GM23338 (cell line): ENCODE data around the gene TRIM14. TPM values are rescaled to one million over a fixed set of nuclear protein-coding genes. Genes with fewer than 3 reads are reported as not detected.

Experiments
- ATAC-seq: fragments of 200-7000 bp; cut with Tn5 transposase; 3 replicates; pipeline ENCODE4 v1.9.1; 2020
- DNase-seq: peaks from one replicate; pipeline ENCODE4 v3.0.0-alpha.2; 2015; ENCODE audit warnings: low spot score
- H2AFZ ChIP-seq: fragments of 200-600 bp; sonication (generic); 2 replicates; pipeline ENCODE4 v1.8.0; 2016; ENCODE audit warnings: antibody characterized with exemption, mild to moderate bottlenecking, moderate library complexity
- H3F3A ChIP-seq: fragments of 200-600 bp; sonication (generic); replicated peaks from 2 replicates; pipeline ENCODE4 v1.8.0; 2017; ENCODE audit warnings: antibody characterized with exemption, mixed run types, low read depth
- H3K27ac ChIP-seq: fragments of 200-600 bp; sonication (generic); 2 replicates; pipeline ENCODE4 v1.6.1; 2016; ENCODE audit warnings: low read depth
- H3K27me3 ChIP-seq: fragments of 200-600 bp; sonication (generic); 2 replicates; pipeline ENCODE4 v1.8.0; 2016; ENCODE audit warnings: mild to moderate bottlenecking, mixed run types, moderate library complexity; ENCODE audit not compliant: insufficient read depth
- H3K36me3 ChIP-seq: fragments of 200-600 bp; sonication (generic); 2 replicates; pipeline ENCODE4 v1.8.0; 2016; ENCODE audit warnings: mild to moderate bottlenecking; ENCODE audit not compliant: insufficient read depth
- H3K4me1 ChIP-seq: fragments of 200-600 bp; sonication (generic); 2 replicates; pipeline ENCODE4 v1.8.0; 2016; ENCODE audit warnings: mild to moderate bottlenecking, moderate library complexity; ENCODE audit not compliant: insufficient read depth
- H3K4me2 ChIP-seq: fragments of 200-600 bp; sonication (generic); 2 replicates; pipeline ENCODE4 v1.7.1; 2017; ENCODE audit warnings: mixed run types
- H3K4me3 ChIP-seq: fragments of 200-600 bp; sonication (generic); 2 replicates; pipeline ENCODE4 v1.6.1; 2016; ENCODE audit warnings: mixed run types
- H3K79me2 ChIP-seq: fragments of 200-600 bp; sonication (generic); replicated peaks from 2 replicates; pipeline ENCODE4 v1.8.0; 2017; ENCODE audit warnings: mild to moderate bottlenecking; ENCODE audit not compliant: insufficient read depth
- H3K9me2 ChIP-seq: fragments of 200-600 bp; sonication (generic); 2 replicates; pipeline ENCODE4 v1.8.0; 2017; ENCODE audit not compliant: insufficient read depth
- H4K20me1 ChIP-seq: fragments of 200-600 bp; sonication (generic); replicated peaks from 2 replicates; pipeline ENCODE4 v1.8.0; 2017; ENCODE audit warnings: mild to moderate bottlenecking; ENCODE audit not compliant: insufficient read depth
- H3K27ac Mint-ChIP-seq: 2 replicates; pipeline ENCODE4 v1.8.0; 2020; ENCODE audit warnings: inconsistent platforms, mild to moderate bottlenecking, moderate library complexity, mixed read lengths
- H3K27me3 Mint-ChIP-seq: 3 replicates; pipeline ENCODE4 v1.8.0; 2022; ENCODE audit warnings: low read depth, mild to moderate bottlenecking, moderate library complexity, mixed read lengths, inconsistent platforms; ENCODE audit not compliant: insufficient read depth, poor library complexity
- H3K36me3 Mint-ChIP-seq: 3 replicates; pipeline ENCODE4 v1.8.0; 2021; ENCODE audit warnings: low read depth, mild to moderate bottlenecking, inconsistent platforms, moderate library complexity, mixed read lengths
- H3K4me1 Mint-ChIP-seq: 3 replicates; pipeline ENCODE4 v1.8.0; 2020; ENCODE audit warnings: mild to moderate bottlenecking, inconsistent platforms, mixed read lengths
- H3K4me3 Mint-ChIP-seq: 3 replicates; pipeline ENCODE4 v1.8.0; 2021; ENCODE audit warnings: moderate library complexity, mild to moderate bottlenecking, inconsistent platforms, mixed read lengths
- H3K9me3 Mint-ChIP-seq: 3 replicates; pipeline ENCODE4 v1.8.0; 2020; ENCODE audit warnings: moderate library complexity, mild to moderate bottlenecking, inconsistent platforms, mixed read lengths
- CREB1 ChIP-seq: fragments of 250-450 bp; sonication (Bioruptor Pico); IDR thresholded peaks from 2 replicates; pipeline ENCODE4 v1.5.0; 2020; ENCODE audit warnings: low read depth, mild to moderate bottlenecking, moderate library complexity
- EZH2 ChIP-seq: fragments of 200-600 bp; sonication (generic); IDR thresholded peaks from one replicate; pipeline ENCODE4 v1.8.0; 2017; ENCODE audit warnings: antibody characterized with exemption, mild to moderate bottlenecking, low read depth; ENCODE audit not compliant: unreplicated experiment
- EZH2phosphoT487 ChIP-seq: fragments of 200-600 bp; sonication (generic); IDR thresholded peaks from one replicate; pipeline ENCODE4 v1.8.1; 2018; ENCODE audit warnings: antibody characterized with exemption; ENCODE audit not compliant: unreplicated experiment
- JUNB ChIP-seq: IDR thresholded peaks from one replicate; pipeline ENCODE4 v1.6.1; 2016; ENCODE audit warnings: antibody characterized with exemption; ENCODE audit not compliant: unreplicated experiment
- NANOG ChIP-seq: IDR thresholded peaks from 2 replicates; pipeline ENCODE4 v1.6.1; 2016; ENCODE audit warnings: antibody characterized with exemption, borderline replicate concordance
- POLR2AphosphoS5 ChIP-seq: IDR thresholded peaks from 2 replicates; pipeline ENCODE4 v1.6.1; 2016; ENCODE audit warnings: antibody characterized with exemption, low read depth
- STAT1 ChIP-seq: IDR thresholded peaks from one replicate; pipeline ENCODE4 v1.6.1; 2016; ENCODE audit warnings: antibody characterized with exemption; ENCODE audit not compliant: unreplicated experiment
- ZNF114 ChIP-seq: fragments of 250-450 bp; sonication (Bioruptor Pico); IDR thresholded peaks from 2 replicates; pipeline ENCODE4 v1.5.0; 2020; ENCODE audit warnings: mild to moderate bottlenecking, moderate library complexity
- ZNF331 ChIP-seq: fragments of 250-450 bp; sonication (Bioruptor Pico); IDR thresholded peaks from 2 replicates; pipeline ENCODE4 v1.5.0; 2020; ENCODE audit warnings: low read depth, mild to moderate bottlenecking, moderate library complexity
- polyA plus RNA-seq: library from polyadenylated mRNA; unstranded; fragments of >200 nt; fragmentation: Nextera tagmentation; extraction: Ambion mirVana; gene quantifications from 2 replicates; pipeline ENCODE4 v1.2.1, GENCODE V29; 2016
- total RNA-seq: library from RNA; depleted of rRNA; stranded (reverse); fragments of >200 nt; shearing (Covaris generic); gene quantifications from 2 replicates; pipeline ENCODE4 v1.2.3, GENCODE V29; 2014
- TF ChIP-seq, protein P1 (sequence below), 2 experiments: fragments of 200-600 bp in 1 of 2; sonication (generic) in 1 of 2; conservative IDR thresholded peaks; 2 replicates each; pipeline versions ENCODE4 v1.5.1 to v1.6.1; 2016 to 2017; ENCODE audit warnings: antibody characterized with exemption in 2 of 2, low read depth in 2 of 2, mild to moderate bottlenecking in 2 of 2, moderate library complexity in 1 of 2
- TF ChIP-seq, protein P2 (sequence below): fragments of 250-450 bp; sonication (Bioruptor Pico); IDR thresholded peaks from 2 replicates; pipeline ENCODE4 v1.5.0; 2020; ENCODE audit warnings: mild to moderate bottlenecking, moderate library complexity
- TF ChIP-seq, protein P3 (sequence below): IDR thresholded peaks from 2 replicates; pipeline ENCODE4 v1.6.1; 2016; ENCODE audit warnings: antibody characterized with exemption
- TF ChIP-seq, protein P4 (sequence below): IDR thresholded peaks from one replicate; pipeline ENCODE4 v1.6.1; 2018; ENCODE audit warnings: antibody characterized with exemption; ENCODE audit not compliant: unreplicated experiment

Gene TRIM14
- total and polyA plus RNA-seq, 2 experiments from 2014 or later, result 17.2 to 25.3 TPM

DNA sequence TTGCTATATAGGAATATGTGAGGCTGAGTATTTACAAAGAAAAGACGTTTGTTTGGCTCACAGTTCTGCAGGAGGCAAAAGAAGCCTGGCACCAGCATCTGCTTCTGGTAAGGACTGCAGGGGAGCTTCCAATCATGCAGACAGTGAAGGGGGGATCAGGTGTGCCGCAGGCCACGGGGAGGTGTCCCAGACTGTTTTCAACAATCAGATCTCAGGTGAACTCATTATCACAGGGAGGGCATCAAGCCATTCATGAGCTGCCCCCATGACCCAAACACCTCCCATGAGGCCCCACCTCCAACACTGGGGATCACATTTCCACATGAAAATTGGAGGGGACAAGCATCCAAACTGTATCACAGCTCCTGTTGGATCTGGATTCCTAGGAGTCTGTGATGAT, 30.4 kb upstream of the TRIM14 start:
- H3K9me3 Mint-ChIP-seq, result no peaks in the 10 kb centered on the region
- ATAC-seq, result no peak
- Histone ChIP-seq H3K27me3 (no peaks in the 10 kb centered on the region), H3K79me2 (no peaks in the 10 kb centered on the region), H3K4me1 (no peaks in the 10 kb centered on the region), H2AFZ (no peak overlapping the region), H3K4me2 (no peak overlapping the region), H3K4me3 (no peak overlapping the region), H4K20me1 (no peaks in the 10 kb centered on the region), H3K36me3 (no peaks in the 10 kb centered on the region), H3K27ac (no peak overlapping the region), H3K9me2 (no peaks in the 10 kb centered on the region), H3F3A (no peaks in the 10 kb centered on the region; the same call in 1 of the 2 replicates)
- peaks cover 6% of the 10 kb centered on the region; the same call in 2 of the 3 replicates for H3K4me1 Mint-ChIP-seq
- peaks cover 5% of the 10 kb centered on the region for H3K27me3 Mint-ChIP-seq
- TF ChIP-seq JUNB (no peak), EZH2 (no peak), ZNF114 (CRISPR knock-in tag) (no peak), EZH2phosphoT487 (no peak), STAT1 (no peak), NANOG (no peak), CREB1 (no peak), ZNF331 (no peak), POLR2AphosphoS5 (no peak)
- TF ChIP-seq, protein P1, sequence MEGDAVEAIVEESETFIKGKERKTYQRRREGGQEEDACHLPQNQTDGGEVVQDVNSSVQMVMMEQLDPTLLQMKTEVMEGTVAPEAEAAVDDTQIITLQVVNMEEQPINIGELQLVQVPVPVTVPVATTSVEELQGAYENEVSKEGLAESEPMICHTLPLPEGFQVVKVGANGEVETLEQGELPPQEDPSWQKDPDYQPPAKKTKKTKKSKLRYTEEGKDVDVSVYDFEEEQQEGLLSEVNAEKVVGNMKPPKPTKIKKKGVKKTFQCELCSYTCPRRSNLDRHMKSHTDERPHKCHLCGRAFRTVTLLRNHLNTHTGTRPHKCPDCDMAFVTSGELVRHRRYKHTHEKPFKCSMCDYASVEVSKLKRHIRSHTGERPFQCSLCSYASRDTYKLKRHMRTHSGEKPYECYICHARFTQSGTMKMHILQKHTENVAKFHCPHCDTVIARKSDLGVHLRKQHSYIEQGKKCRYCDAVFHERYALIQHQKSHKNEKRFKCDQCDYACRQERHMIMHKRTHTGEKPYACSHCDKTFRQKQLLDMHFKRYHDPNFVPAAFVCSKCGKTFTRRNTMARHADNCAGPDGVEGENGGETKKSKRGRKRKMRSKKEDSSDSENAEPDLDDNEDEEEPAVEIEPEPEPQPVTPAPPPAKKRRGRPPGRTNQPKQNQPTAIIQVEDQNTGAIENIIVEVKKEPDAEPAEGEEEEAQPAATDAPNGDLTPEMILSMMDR (conservative IDR thresholded peaks at IDR 0.05; ENCODE audit: low read depth in 2 of 2), result no peak
- TF ChIP-seq, protein P2, sequence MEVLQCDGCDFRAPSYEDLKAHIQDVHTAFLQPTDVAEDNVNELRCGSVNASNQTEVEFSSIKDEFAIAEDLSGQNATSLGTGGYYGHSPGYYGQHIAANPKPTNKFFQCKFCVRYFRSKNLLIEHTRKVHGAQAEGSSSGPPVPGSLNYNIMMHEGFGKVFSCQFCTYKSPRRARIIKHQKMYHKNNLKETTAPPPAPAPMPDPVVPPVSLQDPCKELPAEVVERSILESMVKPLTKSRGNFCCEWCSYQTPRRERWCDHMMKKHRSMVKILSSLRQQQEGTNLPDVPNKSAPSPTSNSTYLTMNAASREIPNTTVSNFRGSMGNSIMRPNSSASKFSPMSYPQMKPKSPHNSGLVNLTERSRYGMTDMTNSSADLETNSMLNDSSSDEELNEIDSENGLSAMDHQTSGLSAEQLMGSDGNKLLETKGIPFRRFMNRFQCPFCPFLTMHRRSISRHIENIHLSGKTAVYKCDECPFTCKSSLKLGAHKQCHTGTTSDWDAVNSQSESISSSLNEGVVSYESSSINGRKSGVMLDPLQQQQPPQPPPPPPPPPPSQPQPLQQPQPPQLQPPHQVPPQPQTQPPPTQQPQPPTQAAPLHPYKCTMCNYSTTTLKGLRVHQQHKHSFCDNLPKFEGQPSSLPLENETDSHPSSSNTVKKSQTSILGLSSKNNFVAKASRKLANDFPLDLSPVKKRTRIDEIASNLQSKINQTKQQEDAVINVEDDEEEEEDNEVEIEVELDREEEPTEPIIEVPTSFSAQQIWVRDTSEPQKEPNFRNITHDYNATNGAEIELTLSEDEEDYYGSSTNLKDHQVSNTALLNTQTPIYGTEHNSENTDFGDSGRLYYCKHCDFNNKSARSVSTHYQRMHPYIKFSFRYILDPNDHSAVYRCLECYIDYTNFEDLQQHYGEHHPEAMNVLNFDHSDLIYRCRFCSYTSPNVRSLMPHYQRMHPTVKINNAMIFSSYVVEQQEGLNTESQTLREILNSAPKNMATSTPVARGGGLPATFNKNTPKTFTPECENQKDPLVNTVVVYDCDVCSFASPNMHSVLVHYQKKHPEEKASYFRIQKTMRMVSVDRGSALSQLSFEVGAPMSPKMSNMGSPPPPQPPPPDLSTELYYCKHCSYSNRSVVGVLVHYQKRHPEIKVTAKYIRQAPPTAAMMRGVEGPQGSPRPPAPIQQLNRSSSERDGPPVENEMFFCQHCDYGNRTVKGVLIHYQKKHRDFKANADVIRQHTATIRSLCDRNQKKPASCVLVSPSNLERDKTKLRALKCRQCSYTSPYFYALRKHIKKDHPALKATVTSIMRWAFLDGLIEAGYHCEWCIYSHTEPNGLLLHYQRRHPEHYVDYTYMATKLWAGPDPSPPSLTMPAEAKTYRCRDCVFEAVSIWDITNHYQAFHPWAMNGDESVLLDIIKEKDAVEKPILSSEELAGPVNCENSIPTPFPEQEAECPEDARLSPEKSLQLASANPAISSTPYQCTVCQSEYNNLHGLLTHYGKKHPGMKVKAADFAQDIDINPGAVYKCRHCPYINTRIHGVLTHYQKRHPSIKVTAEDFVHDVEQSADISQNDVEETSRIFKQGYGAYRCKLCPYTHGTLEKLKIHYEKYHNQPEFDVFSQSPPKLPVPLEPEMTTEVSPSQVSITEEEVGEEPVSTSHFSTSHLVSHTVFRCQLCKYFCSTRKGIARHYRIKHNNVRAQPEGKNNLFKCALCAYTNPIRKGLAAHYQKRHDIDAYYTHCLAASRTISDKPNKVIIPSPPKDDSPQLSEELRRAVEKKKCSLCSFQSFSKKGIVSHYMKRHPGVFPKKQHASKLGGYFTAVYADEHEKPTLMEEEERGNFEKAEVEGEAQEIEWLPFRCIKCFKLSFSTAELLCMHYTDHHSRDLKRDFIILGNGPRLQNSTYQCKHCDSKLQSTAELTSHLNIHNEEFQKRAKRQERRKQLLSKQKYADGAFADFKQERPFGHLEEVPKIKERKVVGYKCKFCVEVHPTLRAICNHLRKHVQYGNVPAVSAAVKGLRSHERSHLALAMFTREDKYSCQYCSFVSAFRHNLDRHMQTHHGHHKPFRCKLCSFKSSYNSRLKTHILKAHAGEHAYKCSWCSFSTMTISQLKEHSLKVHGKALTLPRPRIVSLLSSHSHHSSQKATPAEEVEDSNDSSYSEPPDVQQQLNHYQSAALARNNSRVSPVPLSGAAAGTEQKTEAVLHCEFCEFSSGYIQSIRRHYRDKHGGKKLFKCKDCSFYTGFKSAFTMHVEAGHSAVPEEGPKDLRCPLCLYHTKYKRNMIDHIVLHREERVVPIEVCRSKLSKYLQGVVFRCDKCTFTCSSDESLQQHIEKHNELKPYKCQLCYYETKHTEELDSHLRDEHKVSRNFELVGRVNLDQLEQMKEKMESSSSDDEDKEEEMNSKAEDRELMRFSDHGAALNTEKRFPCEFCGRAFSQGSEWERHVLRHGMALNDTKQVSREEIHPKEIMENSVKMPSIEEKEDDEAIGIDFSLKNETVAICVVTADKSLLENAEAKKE (CRISPR knock-in tag), result no peak
- TF ChIP-seq, protein P3, sequence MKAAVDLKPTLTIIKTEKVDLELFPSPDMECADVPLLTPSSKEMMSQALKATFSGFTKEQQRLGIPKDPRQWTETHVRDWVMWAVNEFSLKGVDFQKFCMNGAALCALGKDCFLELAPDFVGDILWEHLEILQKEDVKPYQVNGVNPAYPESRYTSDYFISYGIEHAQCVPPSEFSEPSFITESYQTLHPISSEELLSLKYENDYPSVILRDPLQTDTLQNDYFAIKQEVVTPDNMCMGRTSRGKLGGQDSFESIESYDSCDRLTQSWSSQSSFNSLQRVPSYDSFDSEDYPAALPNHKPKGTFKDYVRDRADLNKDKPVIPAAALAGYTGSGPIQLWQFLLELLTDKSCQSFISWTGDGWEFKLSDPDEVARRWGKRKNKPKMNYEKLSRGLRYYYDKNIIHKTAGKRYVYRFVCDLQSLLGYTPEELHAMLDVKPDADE, result no peak
- TF ChIP-seq, protein P4, sequence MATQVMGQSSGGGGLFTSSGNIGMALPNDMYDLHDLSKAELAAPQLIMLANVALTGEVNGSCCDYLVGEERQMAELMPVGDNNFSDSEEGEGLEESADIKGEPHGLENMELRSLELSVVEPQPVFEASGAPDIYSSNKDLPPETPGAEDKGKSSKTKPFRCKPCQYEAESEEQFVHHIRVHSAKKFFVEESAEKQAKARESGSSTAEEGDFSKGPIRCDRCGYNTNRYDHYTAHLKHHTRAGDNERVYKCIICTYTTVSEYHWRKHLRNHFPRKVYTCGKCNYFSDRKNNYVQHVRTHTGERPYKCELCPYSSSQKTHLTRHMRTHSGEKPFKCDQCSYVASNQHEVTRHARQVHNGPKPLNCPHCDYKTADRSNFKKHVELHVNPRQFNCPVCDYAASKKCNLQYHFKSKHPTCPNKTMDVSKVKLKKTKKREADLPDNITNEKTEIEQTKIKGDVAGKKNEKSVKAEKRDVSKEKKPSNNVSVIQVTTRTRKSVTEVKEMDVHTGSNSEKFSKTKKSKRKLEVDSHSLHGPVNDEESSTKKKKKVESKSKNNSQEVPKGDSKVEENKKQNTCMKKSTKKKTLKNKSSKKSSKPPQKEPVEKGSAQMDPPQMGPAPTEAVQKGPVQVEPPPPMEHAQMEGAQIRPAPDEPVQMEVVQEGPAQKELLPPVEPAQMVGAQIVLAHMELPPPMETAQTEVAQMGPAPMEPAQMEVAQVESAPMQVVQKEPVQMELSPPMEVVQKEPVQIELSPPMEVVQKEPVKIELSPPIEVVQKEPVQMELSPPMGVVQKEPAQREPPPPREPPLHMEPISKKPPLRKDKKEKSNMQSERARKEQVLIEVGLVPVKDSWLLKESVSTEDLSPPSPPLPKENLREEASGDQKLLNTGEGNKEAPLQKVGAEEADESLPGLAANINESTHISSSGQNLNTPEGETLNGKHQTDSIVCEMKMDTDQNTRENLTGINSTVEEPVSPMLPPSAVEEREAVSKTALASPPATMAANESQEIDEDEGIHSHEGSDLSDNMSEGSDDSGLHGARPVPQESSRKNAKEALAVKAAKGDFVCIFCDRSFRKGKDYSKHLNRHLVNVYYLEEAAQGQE, result no peak
- no peak overlapping the region for H3K4me3 Mint-ChIP-seq
- H3K36me3 Mint-ChIP-seq, result no peaks in the 10 kb centered on the region; the same call in 2 of the 3 replicates
- no peak for DNase-seq
- H3K27ac Mint-ChIP-seq, result no peak overlapping the region
